Skeletal muscle tissue (tissue), 4 donors: ENCODE measurements around the gene GNAO1. TPM values are rescaled to one million over a fixed set of nuclear protein-coding genes. Genes with fewer than 3 reads are reported as not detected.

Experiments used
- H3K27ac ChIP-seq: one replicate; pipeline ENCODE4 v1.7.0; 2013; ENCODE audit warnings: mild to moderate bottlenecking, low read depth, low read length, inconsistent platforms
- H3K27me3 ChIP-seq, 3 donors: one replicate each; pipeline ENCODE4 v1.7.0; 2013; ENCODE audit warnings: low read length in 3 of 3; ENCODE audit not compliant: control insufficient read depth in 3 of 3, insufficient read depth in 3 of 3
- H3K36me3 ChIP-seq, 3 donors: one replicate each; pipeline ENCODE4 v1.7.0; 2013; ENCODE audit warnings: low read length in 3 of 3; ENCODE audit not compliant: control insufficient read depth in 3 of 3, insufficient read depth in 3 of 3
- H3K4me1 ChIP-seq, 3 donors: one replicate each; pipeline ENCODE4 v1.7.0; 2013; ENCODE audit warnings: low read length in 3 of 3, mild to moderate bottlenecking in 3 of 3; ENCODE audit not compliant: control insufficient read depth in 3 of 3, insufficient read depth in 3 of 3
- H3K4me3 ChIP-seq, 3 donors: one replicate each; pipeline ENCODE4 v1.7.0; 2013; ENCODE audit warnings: low read length in 3 of 3
- H3K9ac ChIP-seq, 3 donors: one replicate each; pipeline ENCODE4 v1.7.0; 2013; ENCODE audit warnings: low read length in 3 of 3, mild to moderate bottlenecking in 3 of 3, moderate library complexity in 2 of 3, low read depth in 1 of 3
- H3K9me3 ChIP-seq, 3 donors: one replicate each; pipeline ENCODE4 v1.7.0; 2013; ENCODE audit warnings: low read length in 3 of 3; ENCODE audit not compliant: control insufficient read depth in 3 of 3
- total RNA-seq: library from RNA; depleted of rRNA; stranded (reverse); fragments of >200 nt; gene quantifications from one replicate; pipeline ENCODE4 v1.2.3, GENCODE V29; 2014
- donor health status: Osteomylitis.

GNAO1 gene
- total RNA-seq, 1 donor from 2014 or later: under 0.01 TPM

- H3K9me3 ChIP-seq: no peaks in the 10 kb centered on the region
These were observed 172.7 kb downstream of the GNAO1 start for GRCh38 chr16:56363781-56364565.

GRCh38 chr16:56364865-56365264 lies 173.6 kb downstream of the GNAO1 start:
- Histone ChIP-seq H3K36me3 (peaks cover 44 to 67% (median 54%) of the 10 kb centered on the region in 3 donors), H3K27me3 (no peaks in the 10 kb centered on the region), H3K27ac (no peak overlapping the region), H3K9me3 (no peaks in the 10 kb centered on the region), H3K9ac (no peak overlapping the region), H3K4me3 (no peak overlapping the region), H3K4me1 (peaks cover 4 to 13% (median 12%) of the 10 kb centered on the region in 3 donors)

More at GRCh38 chr16:56363781-56364565, 172.7 kb downstream of the GNAO1 start:
- Histone ChIP-seq H3K27me3 (no peaks in the 10 kb centered on the region), H3K4me3 (no peak overlapping the region), H3K36me3 (peaks cover 44 to 64% (median 50%) of the 10 kb centered on the region in 3 donors), H3K9ac (no peak overlapping the region), H3K4me1 (peaks cover 7 to 16% (median 13%) of the 10 kb centered on the region in 3 donors), H3K27ac (no peak overlapping the region)

DNA sequence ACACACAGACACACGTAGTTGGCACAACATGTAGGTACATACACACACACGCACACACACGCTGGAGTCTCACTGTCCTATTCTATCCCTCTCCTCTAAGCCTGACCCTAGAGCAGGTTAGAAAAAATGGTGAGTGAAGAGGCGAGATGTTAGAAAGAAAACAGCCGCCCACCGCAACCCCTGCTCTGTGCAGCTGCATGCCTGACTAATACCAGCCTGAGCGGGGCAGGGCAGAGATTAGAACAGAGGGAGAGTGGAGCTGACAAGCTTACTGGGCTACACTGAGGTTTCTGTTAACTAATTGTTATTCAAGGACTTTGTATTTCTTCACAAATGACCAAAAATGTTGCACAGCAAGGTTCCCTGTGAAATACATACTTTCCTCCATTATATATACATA lies 174.3 kb downstream of the GNAO1 start:
- Histone ChIP-seq H3K9ac (no peak overlapping the region), H3K36me3 (peaks cover 44 to 67% (median 54%) of the 10 kb centered on the region in 3 donors), H3K4me1 (peaks cover 1 to 10% (median 7%) of the 10 kb centered on the region in 3 donors)

GRCh38 chr16:56366945-56367344 lies 175.7 kb downstream of the GNAO1 start:
- H3K36me3 ChIP-seq: peaks cover 44 to 66% (median 53%) of the 10 kb centered on the region in 3 donors
- peaks cover 9 to 18% (median 10%) of the 10 kb centered on the region in 3 donors for H3K4me1 ChIP-seq
- H3K27me3 ChIP-seq: no peaks in the 10 kb centered on the region
- H3K9ac ChIP-seq: no peak overlapping the region
- H3K27ac ChIP-seq: no peak overlapping the region
- H3K9me3 ChIP-seq: no peaks in the 10 kb centered on the region
- H3K4me3 ChIP-seq: no peak overlapping the region

More for the DNA sequence above, 174.3 kb downstream of the GNAO1 start:
- Histone ChIP-seq H3K27me3 (no peaks in the 10 kb centered on the region), H3K4me3 (no peak overlapping the region), H3K27ac (no peak overlapping the region), H3K9me3 (no peaks in the 10 kb centered on the region)

DNA sequence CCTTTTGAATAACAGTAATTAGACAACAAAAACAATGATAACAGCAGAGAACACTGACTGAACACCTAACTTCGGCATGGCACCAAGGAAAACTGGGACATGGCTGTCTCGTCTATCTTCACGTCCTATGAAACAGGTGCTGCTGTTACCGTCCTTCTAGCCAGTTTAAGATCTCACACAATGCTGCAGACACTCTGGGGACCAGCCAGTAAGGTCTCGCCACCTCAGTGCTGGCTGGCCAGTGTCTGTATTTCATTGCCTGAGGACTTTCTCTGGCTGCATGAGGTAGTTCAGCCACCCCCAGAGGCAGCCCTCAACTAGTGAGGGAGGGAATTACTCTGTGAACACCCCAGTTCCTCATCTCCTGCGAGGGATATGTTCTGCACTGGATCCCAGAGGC lies 176.5 kb downstream of the GNAO1 start:
- Histone ChIP-seq H3K9ac (no peak overlapping the region), H3K36me3 (peaks cover 36 to 58% (median 45%) of the 10 kb centered on the region in 3 donors), H3K4me1 (peaks cover 10 to 26% (median 12%) of the 10 kb centered on the region in 3 donors), H3K27me3 (no peaks in the 10 kb centered on the region), H3K4me3 (no peak overlapping the region), H3K27ac (no peak overlapping the region), H3K9me3 (no peaks in the 10 kb centered on the region)

GRCh38 chr16:56368545-56368944 lies 177.3 kb downstream of the GNAO1 start:
- no peak overlapping the region for H3K27ac ChIP-seq
- H3K36me3 ChIP-seq: peaks cover 28 to 50% (median 37%) of the 10 kb centered on the region in 3 donors
- H3K9ac ChIP-seq: no peak overlapping the region
- H3K4me1 ChIP-seq: peaks cover 17 to 34% (median 20%) of the 10 kb centered on the region in 3 donors
- no peaks in the 10 kb centered on the region for H3K9me3 ChIP-seq
- H3K27me3 ChIP-seq: no peaks in the 10 kb centered on the region
- H3K4me3 ChIP-seq: no peak overlapping the region

- Histone ChIP-seq H3K36me3 (peaks cover 21 to 43% (median 30%) of the 10 kb centered on the region in 3 donors), H3K27ac (no peak overlapping the region), H3K4me1 (peaks cover 18 to 35% (median 22%) of the 10 kb centered on the region in 3 donors), H3K27me3 (no peaks in the 10 kb centered on the region), H3K9ac (no peak overlapping the region), H3K9me3 (no peaks in the 10 kb centered on the region), H3K4me3 (no peak overlapping the region)
These were observed 177.9 kb downstream of the GNAO1 start for GRCh38 chr16:56369202-56369601.

GRCh38 chr16:56370185-56370874 lies 179.0 kb downstream of the GNAO1 start:
- Histone ChIP-seq H3K27me3 (no peaks in the 10 kb centered on the region), H3K9ac (no peak overlapping the region), H3K4me3 (no peak overlapping the region), H3K9me3 (no peaks in the 10 kb centered on the region), H3K36me3 (peaks cover 13 to 33% (median 22%) of the 10 kb centered on the region in 3 donors), H3K4me1 (peaks cover 18 to 35% (median 22%) of the 10 kb centered on the region in 3 donors), H3K27ac (no peak overlapping the region)

GRCh38 chr16:56370875-56371659 lies 179.8 kb downstream of the GNAO1 start:
- H3K36me3 ChIP-seq: peaks cover 11 to 30% (median 22%) of the 10 kb centered on the region in 3 donors
- no peaks in the 10 kb centered on the region for H3K9me3 ChIP-seq
- H3K4me1 ChIP-seq: peaks cover 18 to 35% (median 22%) of the 10 kb centered on the region in 3 donors
- H3K27me3 ChIP-seq: no peaks in the 10 kb centered on the region
- no peak overlapping the region for H3K4me3 ChIP-seq
- H3K27ac ChIP-seq: no peak overlapping the region
- no peak overlapping the region for H3K9ac ChIP-seq
